IPS-NIHi7 (cell line): ENCODE measurements around the gene ACSL1.
A peak's percentile ranks its signal among the peaks of the same experiment; 100 is the strongest.

Experiments used
- DNase-seq: peaks from one replicate; pipeline ENCODE4 v3.0.0; 2012; ENCODE audit warnings: mixed read lengths; ENCODE audit errors: extremely low spot score

Gene ACSL1

DNA sequence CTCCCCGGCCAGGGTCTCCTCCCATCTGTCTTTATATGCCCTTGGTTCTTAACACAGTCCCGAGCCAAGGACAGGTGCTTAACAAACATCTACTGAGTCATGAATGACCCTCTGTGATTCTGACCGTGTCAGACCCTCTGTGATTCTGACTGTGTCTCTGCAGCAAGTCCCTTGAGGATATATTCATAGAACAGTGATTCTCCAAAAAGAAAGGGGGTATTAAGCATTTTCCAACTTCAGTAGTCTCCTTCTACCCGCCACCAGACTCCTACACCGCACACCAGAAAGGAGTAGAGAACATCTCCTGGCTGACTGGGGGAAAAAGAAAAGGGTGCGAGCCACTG is 13.6 kb downstream of the ACSL1 start:
- DNase-seq, result no peak

DNA sequence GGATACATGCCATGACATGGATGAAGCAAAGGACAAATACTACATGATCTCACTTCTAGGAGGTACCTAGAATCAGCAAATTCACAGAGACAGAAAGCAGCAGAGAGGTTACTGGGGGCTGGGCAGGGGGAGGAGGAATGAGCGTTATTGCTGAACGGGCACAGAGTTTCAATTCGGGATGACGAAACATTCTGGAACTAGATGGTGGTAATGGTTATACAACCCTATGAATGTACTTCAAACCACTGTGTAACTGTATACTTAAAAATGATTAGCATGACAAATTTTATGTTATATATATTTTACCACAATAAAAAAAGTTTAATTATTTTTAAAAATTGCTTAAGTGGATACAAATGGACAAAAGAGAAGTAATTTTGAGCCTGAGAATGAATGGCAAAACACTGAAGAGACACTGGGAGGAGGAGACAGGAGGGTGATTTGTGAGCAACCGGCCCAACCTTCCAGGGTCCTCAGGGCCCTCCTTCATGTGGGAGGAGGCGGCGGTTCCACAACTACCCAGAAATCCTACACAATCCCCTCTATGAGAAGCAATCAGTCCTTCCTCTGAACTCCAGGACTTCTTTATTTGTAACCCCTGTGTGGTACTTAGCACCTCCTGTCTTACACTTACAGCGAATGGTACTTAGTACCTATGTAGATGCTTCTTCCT is 14.1 kb downstream of the ACSL1 start:
- DNase-seq, result no peak

DNA sequence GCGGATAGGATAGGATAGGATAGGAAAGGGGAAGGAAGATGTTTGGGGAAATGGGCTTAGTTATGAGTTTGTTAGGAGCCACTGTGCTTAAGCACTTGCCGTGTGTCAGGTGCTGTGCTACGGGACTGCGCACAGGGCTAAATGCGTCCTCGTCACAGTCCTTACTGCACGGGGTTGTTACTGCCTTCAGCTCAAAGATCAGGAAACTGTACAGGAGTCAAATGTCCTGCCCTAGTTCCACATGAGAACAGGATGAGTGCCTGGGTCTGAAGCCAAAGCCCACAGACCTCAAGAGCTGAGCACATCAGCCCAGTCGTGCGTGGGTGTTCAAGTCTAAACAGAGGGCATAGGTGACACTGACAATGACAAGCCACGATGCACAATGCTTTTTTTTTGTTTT is 15.0 kb downstream of the ACSL1 start:
- DNase-seq, result no peak

DNA sequence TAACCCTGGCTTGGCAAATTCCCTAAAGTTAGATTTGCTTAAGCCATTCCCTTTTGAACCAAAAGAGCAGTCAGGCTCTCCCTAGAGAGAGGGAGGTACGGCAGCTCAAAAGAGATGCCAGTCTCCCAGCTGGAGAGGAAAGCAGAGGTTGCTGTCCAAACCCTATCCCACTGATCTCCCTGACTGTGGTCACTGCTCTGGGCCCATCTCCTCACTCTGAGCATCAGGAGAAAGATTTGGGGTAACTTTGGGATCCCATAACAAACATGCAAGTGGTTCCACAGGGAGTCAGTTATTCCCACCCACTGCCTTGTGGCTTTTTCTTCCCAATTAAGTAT is 17.1 kb downstream of the ACSL1 start:
- peak; percentile 38 for DNase-seq

DNA sequence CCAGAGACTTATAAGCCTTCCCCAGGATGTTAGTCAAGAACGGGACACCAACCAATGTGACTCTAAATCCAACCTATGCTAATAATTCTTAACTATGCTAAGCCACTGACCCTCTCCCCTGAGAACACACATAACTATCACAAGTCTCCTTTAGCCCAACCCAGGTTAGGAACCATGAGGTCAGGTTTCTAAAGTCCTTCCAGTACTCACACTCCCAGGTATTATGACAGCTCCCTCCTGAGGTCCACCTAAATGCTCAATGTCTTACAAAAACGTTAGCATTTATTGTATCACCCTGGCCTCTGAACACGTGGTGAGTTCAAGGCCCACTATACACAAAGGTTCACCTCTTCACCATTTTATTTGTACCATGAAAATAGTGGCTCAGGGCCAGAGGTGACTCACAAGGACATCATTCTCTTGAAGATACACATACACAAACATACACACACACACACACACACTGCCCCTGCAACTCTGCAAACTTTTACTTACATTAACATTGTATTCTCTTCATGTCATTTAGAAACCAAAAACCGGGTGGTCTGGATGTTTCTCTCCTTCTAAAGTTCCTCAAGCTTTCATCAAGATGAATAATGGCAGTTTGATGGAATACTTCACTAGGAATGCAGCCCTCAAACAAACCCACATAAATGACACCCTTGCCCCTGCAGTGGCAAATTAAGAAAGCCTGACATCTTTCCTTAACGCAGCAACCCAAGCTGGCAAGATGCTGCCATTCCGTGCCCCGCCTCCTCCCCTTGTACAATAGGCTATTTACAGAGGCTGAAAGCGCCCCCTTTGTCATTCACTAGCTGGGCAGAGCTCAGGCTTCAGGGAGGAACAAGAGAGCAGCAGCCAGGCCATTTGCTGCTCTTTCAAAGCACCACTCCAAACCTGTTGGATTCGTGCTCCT is 17.7 kb downstream of the ACSL1 start:
- DNase-seq, result peak; percentile 65

DNA sequence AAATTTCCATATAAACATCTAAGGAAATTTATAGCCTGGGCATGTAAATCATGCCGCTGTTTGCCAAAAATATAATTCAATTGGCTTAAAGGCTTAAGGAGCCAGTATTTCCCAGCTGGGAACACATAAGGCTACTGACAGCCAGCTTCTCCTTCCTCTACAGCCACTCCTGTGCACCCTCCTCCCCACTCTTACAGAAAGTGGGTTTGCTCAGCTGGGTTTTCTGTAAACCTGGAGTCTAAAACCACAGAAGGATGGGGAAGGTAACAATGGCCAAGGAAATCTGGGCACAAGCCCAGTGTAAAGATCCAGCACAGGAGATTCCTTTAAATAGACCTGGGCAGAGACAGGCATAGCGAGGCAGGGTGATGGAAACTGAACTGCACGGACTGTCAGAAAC is 18.5 kb downstream of the ACSL1 start:
- DNase-seq, result no peak

DNA sequence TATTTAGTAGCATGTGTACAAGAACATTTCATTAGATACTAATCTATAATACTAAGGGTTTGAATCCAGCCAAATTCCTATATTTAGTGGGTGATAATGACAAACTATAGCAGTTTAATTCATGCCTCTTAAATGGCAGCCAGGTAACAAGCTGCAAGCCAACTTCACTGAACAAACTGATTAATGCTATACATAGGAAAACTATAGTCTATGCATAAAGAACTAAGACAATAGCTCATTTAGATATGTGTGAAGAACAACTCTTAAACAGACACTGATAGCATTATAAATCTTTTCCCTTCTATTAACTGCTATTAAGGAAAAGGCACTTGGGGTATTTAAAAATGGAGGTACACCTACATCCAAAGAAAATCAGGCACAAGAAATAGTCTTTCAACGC is 19.1 kb downstream of the ACSL1 start:
- DNase-seq, result no peak

DNA sequence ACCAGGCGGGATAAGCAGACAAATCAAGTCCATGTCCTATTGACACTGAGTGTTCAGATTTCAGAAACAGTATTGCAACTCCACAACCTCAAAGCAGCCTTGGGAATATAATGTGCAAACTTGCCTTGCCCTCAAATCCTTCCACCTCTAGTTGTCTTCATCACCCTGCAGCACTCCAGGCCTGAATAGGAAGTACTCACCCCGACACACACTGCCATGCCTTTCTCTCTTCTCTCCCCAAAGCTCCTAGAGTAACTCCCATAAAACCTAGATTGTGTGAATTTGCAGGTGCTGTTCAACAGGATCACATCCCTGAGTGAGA is 19.6 kb downstream of the ACSL1 start:
- no peak for DNase-seq

DNA sequence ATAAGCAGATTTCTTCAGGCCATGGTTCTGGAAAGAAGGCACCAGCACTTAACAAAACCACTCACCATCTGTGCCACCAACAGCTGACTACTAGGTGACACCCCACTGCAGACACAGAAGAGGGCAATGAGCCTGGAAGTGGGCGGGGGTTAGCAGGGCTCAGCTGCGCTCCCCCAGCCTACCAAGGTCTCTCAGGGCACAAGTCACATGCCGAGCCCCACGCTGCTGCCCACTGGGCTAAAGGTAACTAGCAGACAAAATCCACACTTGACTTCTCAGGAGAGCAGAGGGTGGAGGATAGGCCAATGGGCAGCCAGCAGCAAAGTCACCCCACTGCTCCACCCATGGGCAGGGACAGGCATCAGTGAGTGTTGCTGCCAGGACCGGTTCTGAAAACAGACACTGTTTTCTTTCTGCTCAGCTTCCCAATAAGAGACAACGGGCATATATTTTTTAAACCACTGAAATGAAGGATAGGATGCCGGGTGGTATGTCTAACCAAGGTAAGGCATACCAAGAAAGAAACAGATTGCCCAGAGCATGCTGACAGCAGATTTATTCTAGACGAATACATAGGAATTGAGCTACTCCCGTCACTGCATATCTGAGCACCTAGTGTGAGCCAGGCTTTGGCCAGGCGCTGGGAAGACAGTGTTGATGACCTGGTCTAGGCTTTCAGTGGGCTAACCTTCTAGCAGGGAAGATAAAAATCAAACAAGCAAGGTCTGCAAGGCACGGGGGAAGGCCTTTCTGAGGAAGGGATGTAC is 20.1 kb downstream of the ACSL1 start:
- no peak for DNase-seq

DNA sequence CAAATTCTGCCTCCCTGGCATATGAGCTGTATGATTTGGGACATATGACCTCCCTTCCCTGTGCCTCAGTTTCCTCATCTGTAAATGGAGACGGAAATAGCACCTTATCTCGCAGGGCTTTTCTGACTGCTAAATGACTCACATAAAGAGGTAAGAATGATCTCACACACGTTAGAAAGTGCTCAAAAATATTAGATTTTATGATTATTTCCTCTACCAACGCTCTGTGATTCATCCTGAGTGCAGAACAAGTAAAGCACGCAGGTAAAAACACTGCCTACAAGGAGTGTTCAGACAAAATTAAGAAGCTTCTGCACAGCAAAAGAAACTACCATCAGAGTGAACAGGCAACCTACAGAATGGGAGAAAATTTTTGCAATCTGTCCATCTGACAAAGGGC is 21.1 kb downstream of the ACSL1 start:
- no peak for DNase-seq

DNA sequence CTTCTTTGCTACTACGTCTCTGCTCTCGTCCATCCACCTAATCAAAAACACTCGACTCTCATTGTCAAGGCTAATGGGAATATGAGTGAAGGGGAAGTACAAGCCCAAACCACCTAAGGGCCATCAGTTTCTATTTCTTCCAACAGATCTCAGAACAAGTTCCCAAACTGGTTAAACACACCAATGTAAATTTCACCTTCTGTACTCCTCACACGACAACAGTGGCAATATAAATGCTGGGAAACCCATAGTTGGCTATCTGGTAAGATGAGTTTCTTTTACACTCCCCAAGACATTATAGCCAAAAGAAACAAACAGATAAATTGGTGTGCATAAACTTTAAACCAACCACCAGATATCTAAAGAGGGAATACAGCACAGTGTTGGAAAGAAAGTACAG is 21.9 kb downstream of the ACSL1 start:
- no peak for DNase-seq

DNA sequence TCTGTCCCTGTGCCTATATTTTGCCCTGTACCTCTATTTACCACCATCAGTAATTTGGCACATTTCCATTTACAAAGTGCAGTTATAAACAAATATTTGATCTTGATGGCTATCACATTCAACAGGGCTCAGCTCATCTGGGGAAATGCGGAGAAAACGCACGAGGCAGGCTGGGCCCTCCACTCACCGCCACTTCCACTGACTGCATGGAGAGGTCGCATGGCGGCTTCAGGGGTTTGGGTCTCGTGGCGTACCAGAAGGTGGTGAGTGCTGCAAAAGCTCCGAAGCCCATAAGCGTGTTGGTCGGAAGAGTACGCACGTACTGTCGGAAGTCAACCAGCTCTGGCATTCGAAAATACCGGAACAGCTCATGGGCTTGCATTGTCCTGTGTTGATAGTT is 22.6 kb downstream of the ACSL1 start:
- DNase-seq, result no peak

DNA sequence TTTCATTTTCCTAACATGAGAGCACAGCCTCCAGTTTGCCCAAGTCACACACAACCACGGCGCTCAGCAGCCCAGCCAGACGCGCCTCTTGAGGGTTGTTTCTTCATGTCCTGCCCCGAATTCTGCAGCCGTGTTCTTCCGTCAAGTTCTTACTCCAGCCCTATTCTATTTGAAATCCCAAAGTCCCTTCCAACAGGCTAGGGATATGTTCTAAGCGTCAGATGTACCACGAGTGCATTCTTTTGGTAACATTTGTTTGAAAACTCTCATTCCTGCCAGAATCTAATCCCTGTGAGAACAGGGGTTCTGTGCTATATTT is 23.1 kb downstream of the ACSL1 start:
- DNase-seq, result no peak

DNA sequence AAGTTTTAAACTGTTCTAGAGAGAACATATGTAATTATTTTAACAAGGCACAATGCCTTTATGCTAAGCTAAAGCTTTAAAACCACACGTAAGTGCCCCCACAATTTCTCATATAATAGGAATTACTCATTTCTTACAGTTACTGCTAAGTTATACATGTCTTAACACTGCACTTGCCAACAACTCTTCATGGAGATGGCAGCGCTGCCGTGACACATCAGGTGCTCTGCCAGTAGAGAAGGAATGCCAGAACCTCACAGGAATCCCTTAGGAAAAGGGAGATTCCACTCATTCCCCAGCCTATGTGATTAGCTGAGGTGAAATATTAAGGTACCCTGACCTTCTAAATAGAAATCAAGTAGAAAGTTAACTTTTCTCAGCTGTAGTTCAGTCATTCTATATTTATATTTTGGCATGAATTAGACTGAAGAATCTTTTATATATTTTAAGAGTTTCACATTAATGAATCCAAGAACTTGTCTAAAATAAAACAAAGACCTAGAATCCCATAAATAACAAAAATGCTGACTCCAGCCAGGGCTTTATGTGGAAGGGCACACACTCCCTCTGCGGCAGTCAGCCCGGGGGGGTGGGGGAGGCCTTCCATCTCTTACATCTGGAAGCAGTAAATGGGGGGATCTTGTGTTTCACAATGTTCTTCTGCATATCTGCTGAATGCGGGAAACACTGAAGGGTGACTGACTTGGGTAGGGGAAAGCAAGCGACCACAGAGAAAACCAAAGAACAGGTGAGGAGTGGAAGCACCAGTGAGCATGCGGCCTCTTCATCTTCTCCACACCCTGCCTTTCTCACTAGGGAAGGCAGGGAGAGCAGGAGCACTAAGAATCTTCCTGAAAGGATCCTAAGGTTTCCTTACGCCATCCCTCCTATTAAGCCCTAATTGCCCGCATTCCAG is 23.7 kb downstream of the ACSL1 start:
- no peak for DNase-seq

DNA sequence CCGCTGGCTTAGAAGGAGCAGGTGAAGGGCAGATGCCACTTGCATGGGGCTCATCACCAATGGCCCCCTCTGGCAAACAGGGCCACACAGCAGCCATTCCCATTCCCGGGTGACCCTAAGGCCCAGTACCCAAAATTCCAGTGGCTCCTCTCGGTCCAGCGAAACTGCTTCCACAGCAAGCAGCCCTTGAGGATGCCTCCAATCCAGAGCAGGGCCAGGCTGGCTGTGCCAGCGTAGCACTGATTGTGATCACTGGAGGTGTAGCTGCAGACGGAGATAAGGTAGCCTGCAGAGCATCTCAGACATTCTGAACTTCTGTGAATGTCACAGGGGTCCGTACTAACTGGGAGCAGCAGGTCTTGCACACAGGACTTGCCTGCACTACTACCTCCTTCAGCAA is 27.3 kb downstream of the ACSL1 start:
- DNase-seq, result no peak

DNA sequence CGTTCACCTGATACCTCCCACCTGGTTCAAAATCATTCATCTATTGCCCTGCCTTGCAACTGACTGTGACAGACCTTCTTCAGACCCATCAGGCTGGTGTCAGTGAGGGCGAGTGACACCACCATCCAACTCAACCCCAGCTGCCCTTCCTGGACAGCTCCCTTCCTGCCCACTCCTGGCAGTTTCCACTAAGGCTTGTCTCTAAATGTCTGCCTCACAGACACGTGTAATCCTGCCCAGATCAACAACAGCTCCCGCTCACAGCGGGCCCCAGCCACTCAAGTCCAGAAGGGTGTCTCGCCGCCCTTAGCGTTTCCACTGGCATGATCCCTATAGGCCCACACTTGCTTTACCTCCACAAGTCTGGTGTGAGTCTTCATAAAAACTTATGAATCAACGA is 28.9 kb downstream of the ACSL1 start:
- DNase-seq, result no peak

DNA sequence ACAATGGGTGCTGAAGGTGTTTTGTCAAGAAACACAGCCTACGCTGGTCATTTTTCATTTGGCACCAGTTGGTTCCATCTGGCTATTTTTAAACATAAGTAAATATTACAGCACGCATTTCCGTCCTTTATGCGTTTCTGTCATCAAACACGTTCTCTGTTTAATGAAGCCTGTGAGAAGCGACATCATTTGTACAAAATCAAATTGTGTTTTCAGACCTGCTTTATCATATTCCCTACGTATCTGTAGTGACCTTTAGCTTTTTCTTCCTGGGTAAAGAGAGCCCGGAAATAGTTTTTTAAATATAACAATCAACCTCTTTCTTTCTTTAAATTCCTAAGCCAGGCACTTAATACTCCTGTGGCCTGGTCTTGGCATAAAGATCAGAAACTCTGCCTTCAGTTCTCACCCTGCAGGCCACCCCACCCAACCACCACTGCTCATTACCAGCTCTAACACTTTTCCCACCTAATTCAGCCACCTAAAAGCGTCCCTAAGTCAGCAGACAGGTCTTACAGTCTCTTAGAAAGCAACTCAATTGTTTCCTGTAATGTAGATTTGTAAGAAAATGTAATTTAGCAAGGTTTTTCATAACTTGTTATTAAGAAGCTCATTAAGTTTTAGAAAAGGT is 30.4 kb downstream of the ACSL1 start:
- DNase-seq, result no peak

DNA sequence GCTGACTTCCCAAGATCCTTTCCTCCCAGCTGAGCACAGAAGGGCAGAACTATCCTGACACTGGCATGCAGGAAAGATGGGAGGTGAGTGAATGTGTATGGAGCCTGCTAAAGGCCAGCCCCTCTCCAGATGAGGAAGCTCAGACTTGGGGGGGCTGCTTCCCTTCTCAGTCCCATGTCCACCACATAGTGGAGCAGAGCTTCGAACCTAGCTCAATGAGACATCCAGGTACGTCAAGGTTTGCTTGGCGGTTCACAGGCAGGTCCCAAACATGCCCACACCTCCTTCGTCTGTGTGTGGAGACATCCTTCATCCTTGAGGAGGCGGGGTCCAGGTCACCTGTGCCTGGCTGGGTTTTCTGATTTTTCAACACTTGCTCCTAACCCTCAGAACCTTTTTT is 31.3 kb downstream of the ACSL1 start:
- DNase-seq, result no peak

DNA sequence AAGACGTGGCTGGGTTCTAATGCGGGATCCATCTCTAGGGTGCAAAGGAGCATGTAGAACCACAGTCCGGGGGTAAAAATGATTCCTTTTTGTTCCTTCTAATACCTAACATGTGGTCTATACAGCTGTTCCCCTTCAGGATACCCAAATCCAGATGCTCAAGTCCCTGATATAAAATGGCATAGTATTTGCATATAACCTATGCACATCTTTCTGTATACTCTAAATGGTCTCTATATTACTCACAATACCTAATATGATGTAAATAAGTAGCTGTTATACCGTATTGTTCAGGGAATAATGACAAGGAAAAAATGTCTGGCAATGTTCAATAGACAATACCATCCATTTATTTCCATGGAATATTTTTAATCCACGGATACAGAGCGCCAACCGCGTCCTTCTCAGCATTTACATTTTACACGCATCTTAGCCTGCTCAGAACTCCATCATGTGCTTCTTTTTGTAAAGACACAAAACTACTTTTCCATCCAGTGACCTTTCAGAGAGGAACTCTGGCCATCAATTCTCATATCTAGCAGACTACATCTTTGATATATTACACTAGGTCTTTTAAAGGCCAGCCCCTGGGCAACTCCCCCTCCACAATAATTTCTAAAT is 31.9 kb downstream of the ACSL1 start:
- no peak for DNase-seq

DNA sequence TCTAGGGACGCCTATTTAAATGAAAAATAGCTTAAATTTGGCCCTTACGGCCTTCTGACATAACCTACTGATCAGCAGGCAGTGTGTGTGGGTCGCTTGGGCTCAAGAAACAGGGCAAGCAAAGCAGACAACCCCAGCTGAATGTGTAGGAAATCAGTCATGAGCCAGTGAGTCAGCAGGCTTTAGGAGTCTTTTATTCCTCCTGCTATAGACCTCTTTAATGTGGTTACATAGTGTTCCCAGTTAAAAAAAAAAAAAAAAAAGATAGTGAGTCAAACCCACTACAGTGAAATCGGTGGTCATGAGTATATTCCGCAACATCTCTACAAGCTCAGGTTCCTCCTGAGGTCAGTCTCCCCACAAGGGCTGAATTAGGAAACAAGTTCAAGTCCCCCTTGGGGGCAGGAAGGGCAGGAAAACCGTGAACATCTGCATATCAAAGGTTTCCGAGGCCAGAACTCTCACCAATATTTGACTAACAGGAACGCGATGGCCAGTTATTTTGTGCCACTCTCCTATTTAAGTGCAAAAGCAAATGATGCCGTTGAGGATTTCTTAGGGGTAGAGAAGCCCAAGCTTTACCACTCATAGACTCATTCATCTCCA is 32.7 kb downstream of the ACSL1 start:
- DNase-seq, result no peak

DNA sequence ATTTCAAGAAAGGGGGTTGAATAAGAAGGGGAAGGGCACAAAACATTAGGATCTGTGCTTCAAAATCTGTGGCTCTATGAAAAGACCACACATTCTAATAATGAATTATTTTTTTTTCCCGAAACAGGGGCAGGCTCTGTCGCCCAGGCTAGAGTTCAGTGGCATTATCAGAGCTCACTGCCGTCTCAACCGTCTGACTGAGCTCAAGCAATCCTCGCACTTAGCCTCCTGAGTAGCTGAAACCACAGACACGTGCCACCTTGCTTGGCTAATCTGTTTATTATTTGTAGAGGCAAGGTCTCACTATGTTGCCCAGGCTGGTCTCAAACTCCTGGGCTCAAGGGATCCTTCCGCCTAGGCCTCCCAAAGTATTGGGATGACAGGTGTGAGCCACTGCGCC is 33.4 kb downstream of the ACSL1 start:
- no peak for DNase-seq
